Right lobe of liver (tissue), 6 donors: Measurements from ENCODE around the gene COA1. TPM values are rescaled to one million over a fixed set of nuclear protein-coding genes. Genes with fewer than 3 reads are reported as not detected.
"Not testable (repeated sequence)": the region's sequence is repeated elsewhere in the genome, so short reads cannot be mapped to it uniquely, and the experiment has no call there.

Experiments
- ATAC-seq, 4 donors: fragments of 200-7000 bp; cut with Tn5 transposase; one replicate each; pipeline ENCODE4 v1.9.1; 2020; ENCODE audit warnings: mild to moderate bottlenecking in 4 of 4, moderate library complexity in 4 of 4
- DNase-seq, 3 donors: peaks; one replicate each; pipeline ENCODE4 v3.0.0-alpha.2; 2020
- H3K27ac ChIP-seq, 3 donors: fragments of 200-600 bp; one replicate each; pipeline ENCODE4 v1.8.0; 2022
- H3K27me3 ChIP-seq, 2 donors: fragments of 200-600 bp; one replicate each; pipeline ENCODE4 v1.8.0; 2022
- H3K36me3 ChIP-seq, 4 donors: fragments of 200-600 bp; sonication (generic) in 1 of 4; one replicate each; pipeline versions ENCODE4 v1.5.1 to v1.8.0; 2017 to 2022; ENCODE audit warnings: control low read depth in 1 of 4
- H3K4me1 ChIP-seq, 4 donors: fragments of 200-600 bp; sonication (generic) in 1 of 4; one replicate each; pipeline versions ENCODE4 v1.5.1 to v1.8.0; 2017 to 2022; ENCODE audit warnings: control low read depth in 1 of 4
- H3K4me3 ChIP-seq, 3 donors: fragments of 200-600 bp; one replicate each; pipeline ENCODE4 v1.8.0; 2022
- H3K9me3 ChIP-seq, 4 donors: fragments of 200-600 bp; sonication (generic) in 1 of 4; one replicate each; pipeline versions ENCODE4 v1.5.1 to v1.8.0; 2017 to 2022; ENCODE audit warnings: control low read depth in 1 of 4
- POLR2A ChIP-seq: fragments of 450-650 bp; IDR thresholded peaks from one replicate; pipeline ENCODE4 v1.6.1; 2017; ENCODE audit warnings: antibody characterized with exemption, mild to moderate bottlenecking
- WGBS: methylation state at CpG from one replicate; pipeline ENCODE4 v1.1.6; 2018; ENCODE audit warnings: low coverage, low lambda C conversion rate; ENCODE audit not compliant: insufficient coverage; ENCODE audit errors: missing lambda C conversion rate; 5-methylcytosine and 5-hydroxymethylcytosine counted together
- intact Hi-C, 2 donors: fragments of 100-400 bp; cut with DNase I; formaldehyde crosslinking; loops; one replicate each; pipeline versions ENCODE4 v1.11.2 to v1.14.1; 2022
- total RNA-seq, 6 experiments: library from RNA; depleted of rRNA in 2 of 6; stranded (reverse); fragments of >200 nt in 2 of 6; fragmentation: NEBNext Ultra II Directional in 3 of 6; extraction: Animal tissue kit (Norgen Biotek cat#: 25700) in 3 of 6; gene quantifications; one replicate each; pipeline versions ENCODE4 v1.1.0 to v1.2.4, GENCODE V29; 2016 to 2023
- TF ChIP-seq, protein P1 (sequence below), 4 donors: fragments of 200-600 bp in 3 of 4; fragments of 450-650 bp in 1 of 4; IDR thresholded peaks; one replicate each; pipeline versions ENCODE4 v1.5.1 to v1.8.0; 2016 to 2022; ENCODE audit warnings: antibody characterized with exemption in 4 of 4, mild to moderate bottlenecking in 2 of 4
- donor health status: DM: no; HTN: yes; CAD: no.
- donor health status: DM: no; HTN: no; CAD: no.
- donor health status: DM: no; HTN: no; CAD: no.
- donor health status: DM: no; HTN: yes; CAD: no.
- donor health status: DM: no; HTN: yes; CAD: no.

COA1 gene
- total RNA-seq, 6 experiments from 2014 or later = 15.8 to 35.6 (median 19.9) TPM

DNA sequence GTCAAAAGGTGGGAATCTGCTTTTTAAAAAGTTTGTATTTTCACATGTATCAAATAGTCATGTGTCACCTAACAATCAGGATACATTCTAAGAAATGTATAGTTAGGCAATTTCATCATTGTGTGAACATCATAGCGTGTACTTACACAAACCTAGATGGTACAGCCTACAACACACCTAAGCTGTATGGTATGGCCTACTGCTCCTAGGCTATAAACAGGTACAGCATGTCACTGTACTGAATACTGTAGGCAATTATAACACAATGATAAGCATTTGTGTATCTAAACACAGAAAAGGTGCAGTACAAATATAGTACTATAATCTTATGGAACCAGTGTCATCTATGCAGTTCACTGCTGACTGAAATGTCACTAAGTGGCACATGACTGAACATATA lies 17.8 kb downstream of the COA1 start:
- no peak for DNase-seq
- WGBS = 100% methylated on average over 1 of the region's 1 CpG
- ATAC-seq = no peak
- no peaks in the 10 kb centered on the region for H3K27me3 ChIP-seq
- no peak overlapping the region for H3K27ac ChIP-seq
- intact Hi-C loops = no loop called here
- H3K36me3 ChIP-seq = no peaks in the 10 kb centered on the region
- H3K4me3 ChIP-seq = no peak overlapping the region
- no peaks in the 10 kb centered on the region for H3K9me3 ChIP-seq
- peaks cover 0 to 8% (median 0%) of the 10 kb centered on the region in 4 donors for H3K4me1 ChIP-seq
- no peak for TF ChIP-seq POLR2A
- TF ChIP-seq, protein P1, sequence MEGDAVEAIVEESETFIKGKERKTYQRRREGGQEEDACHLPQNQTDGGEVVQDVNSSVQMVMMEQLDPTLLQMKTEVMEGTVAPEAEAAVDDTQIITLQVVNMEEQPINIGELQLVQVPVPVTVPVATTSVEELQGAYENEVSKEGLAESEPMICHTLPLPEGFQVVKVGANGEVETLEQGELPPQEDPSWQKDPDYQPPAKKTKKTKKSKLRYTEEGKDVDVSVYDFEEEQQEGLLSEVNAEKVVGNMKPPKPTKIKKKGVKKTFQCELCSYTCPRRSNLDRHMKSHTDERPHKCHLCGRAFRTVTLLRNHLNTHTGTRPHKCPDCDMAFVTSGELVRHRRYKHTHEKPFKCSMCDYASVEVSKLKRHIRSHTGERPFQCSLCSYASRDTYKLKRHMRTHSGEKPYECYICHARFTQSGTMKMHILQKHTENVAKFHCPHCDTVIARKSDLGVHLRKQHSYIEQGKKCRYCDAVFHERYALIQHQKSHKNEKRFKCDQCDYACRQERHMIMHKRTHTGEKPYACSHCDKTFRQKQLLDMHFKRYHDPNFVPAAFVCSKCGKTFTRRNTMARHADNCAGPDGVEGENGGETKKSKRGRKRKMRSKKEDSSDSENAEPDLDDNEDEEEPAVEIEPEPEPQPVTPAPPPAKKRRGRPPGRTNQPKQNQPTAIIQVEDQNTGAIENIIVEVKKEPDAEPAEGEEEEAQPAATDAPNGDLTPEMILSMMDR (IDR thresholded peaks at IDR 0.05) = no peak

DNA sequence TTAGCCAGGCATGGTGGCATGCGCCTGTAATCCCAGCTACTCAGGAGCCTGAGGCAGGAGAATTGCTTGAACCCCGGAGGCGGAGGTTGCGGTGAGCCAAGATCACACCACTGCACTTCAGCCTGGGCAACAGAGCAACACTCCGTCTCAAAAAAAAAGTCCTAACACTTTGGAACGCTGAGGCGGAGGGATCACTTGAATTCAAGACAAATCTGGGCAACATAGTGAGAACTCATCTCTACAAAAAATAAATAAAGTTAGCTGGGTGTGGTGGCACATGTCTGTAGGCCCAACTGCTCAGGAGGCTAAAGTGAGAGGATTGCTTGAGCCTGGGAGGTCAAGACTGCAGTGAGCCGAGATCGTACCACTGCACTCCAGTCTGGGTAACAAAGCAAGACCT lies 21.3 kb downstream of the COA1 start:
- ATAC-seq, H3K9me3 ChIP-seq, H3K27ac ChIP-seq, intact Hi-C loops, H3K27me3 ChIP-seq, DNase-seq, H3K36me3 ChIP-seq, H3K4me3 ChIP-seq, H3K4me1 ChIP-seq: not testable (repeated sequence)
- 100% methylated on average over 4 of the region's 9 CpGs for WGBS

DNA sequence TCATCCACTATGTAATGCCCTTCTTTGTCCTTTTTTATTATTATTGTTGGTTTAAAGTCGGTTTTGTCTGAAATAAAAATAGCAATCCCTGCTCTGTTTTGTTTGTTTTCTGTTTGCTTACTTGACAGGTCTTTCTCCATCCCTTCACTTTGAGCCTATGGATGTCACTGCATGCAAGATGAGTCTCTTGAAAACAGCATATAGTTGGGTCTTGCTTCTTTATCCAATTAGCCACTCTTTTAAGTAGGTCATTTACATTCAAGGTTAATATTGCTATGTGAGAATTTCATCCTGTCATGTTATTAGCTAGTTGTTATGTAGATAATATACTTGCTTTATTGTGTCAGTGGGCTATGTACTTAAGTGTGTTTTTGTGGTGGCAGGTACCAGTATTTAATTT lies 25.8 kb downstream of the COA1 start:
- ATAC-seq = no peak
- no peak for DNase-seq
- no peaks in the 10 kb centered on the region for H3K9me3 ChIP-seq
- H3K27me3 ChIP-seq = no peaks in the 10 kb centered on the region
- intact Hi-C loops = no loop called here
- H3K4me1 ChIP-seq = peaks cover 0 to 14% (median 3%) of the 10 kb centered on the region in 4 donors
- WGBS = 100% methylated on average over 1 of the region's 1 CpG
- TF ChIP-seq POLR2A = no peak
- TF ChIP-seq, protein P1 (IDR thresholded peaks at IDR 0.05) = no peak
- H3K27ac ChIP-seq = no peak overlapping the region
- H3K36me3 ChIP-seq = no peaks in the 10 kb centered on the region
- H3K4me3 ChIP-seq = no peak overlapping the region

DNA sequence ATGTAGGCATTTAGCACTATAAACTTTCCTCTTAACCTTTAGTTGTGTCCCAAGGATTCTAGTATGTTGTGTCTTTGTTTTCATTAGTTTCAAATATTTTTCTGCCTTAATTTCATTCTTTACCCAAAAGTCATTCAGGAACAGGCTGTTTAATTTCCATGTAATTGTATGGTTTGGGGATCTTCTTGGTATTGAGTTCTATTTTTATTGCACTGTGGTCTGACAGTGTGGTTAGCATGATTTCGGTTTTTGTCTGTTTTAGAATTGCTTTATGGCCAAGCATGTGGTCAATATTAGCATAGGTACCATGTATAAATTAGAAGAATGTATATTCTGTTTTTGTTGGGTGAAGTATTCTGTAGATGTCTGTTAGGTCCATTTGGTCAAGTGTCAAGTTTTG lies 26.3 kb downstream of the COA1 start:
- no peaks in the 10 kb centered on the region for H3K27me3 ChIP-seq
- TF ChIP-seq, protein P1 (IDR thresholded peaks at IDR 0.05) = no peak
- TF ChIP-seq POLR2A = no peak
- intact Hi-C loops = no loop called here
- H3K4me1 ChIP-seq = peaks cover 0 to 14% (median 3%) of the 10 kb centered on the region in 4 donors
- WGBS = 64% methylated on average over 1 of the region's 1 CpG
- no peak overlapping the region for H3K4me3 ChIP-seq
- ATAC-seq = no peak
- no peak overlapping the region for H3K27ac ChIP-seq
- H3K36me3 ChIP-seq = no peaks in the 10 kb centered on the region
- no peak for DNase-seq
- no peaks in the 10 kb centered on the region for H3K9me3 ChIP-seq

DNA sequence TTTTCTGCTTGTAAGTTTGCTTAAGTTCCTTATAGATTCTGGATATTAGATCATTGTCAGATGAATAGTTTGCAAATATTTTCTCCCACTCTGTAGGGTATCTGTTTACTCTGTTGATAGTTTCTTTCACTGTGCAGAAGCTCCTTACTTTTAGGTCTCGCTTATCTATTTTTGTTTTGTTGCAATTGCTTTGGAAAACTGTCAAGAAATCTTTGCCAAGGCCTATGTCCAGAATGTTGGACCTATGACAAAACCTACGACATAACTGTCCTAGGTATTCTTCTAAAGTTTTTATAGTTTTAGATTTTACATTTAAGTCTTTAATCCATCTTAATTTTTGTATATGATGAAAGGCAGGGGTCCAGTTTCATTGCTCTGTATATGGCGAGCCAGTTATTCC lies 27.4 kb downstream of the COA1 start:
- DNase-seq (no peak), ATAC-seq (peak; percentile 58 to 76 (median 72))
- no peak for TF ChIP-seq POLR2A
- no peaks in the 10 kb centered on the region for H3K9me3 ChIP-seq
- 47% methylated on average over 3 of the region's 3 CpGs for WGBS
- no peak overlapping the region for H3K4me3 ChIP-seq
- H3K36me3 ChIP-seq = no peaks in the 10 kb centered on the region
- H3K27ac ChIP-seq = no peak overlapping the region
- peaks cover 0 to 14% (median 3%) of the 10 kb centered on the region in 4 donors for H3K4me1 ChIP-seq
- intact Hi-C loops = no loop called here
- no peaks in the 10 kb centered on the region for H3K27me3 ChIP-seq

DNA sequence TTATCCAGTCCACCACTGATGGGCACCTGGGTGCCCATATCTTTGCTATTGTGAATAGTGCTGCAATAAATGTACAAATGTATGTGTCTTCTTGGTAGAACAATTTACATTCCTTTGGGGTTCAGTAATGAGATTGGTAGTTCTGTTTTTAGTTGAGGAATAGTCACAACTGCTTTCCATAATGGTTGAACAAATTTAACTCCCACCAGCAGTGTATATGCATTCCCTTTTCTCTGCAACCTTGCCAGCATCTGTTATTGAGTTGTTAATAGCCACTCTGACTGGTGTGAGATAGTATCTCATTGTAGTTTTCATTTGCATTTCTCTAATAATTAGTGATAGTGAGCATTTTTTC lies 27.8 kb downstream of the COA1 start:
- Histone ChIP-seq H3K9me3 (no peaks in the 10 kb centered on the region), H3K4me1 (peaks cover 0 to 14% (median 3%) of the 10 kb centered on the region in 4 donors), H3K27ac (no peak overlapping the region), H3K4me3 (no peak overlapping the region), H3K36me3 (no peaks in the 10 kb centered on the region), H3K27me3 (no peaks in the 10 kb centered on the region)
- DNase-seq (no peak), ATAC-seq (no peak)
- TF ChIP-seq, protein P1 (IDR thresholded peaks at IDR 0.05) = no peak
- TF ChIP-seq POLR2A = no peak
- intact Hi-C loops = no loop called here
